HCT116 (cell line): ENCODE data around the gene SCRG1. TPM values are rescaled to one million over a fixed set of nuclear protein-coding genes. Genes with fewer than 3 reads are reported as not detected.

Experiments used
- ATAC-seq: fragments of 200-7000 bp; cut with Tn5 transposase; 2 replicates; pipeline ENCODE4 v1.9.1; 2020; ENCODE audit warnings: mild to moderate bottlenecking, moderate library complexity
- BruUV-seq: library from RNA; stranded (reverse); fragments of 400-500 nt; replicated peaks from 2 replicates; lab custom pipeline; 2021; lab: Mats Ljungman, UMichigan
- CTCF ChIA-PET: fragments of 300-600 bp; sonication (Branson Sonifier 250); formaldehyde crosslinking; loops from one replicate; lab custom pipeline; 2021; ENCODE audit warnings: antibody characterized with exemption; lab: Charles Lee
- POLR2A ChIA-PET: fragments of 300-600, 350-600 bp; sonication (Branson Sonifier 250); formaldehyde crosslinking; loops from one replicate; lab custom pipeline; 2021; ENCODE audit warnings: antibody characterized with exemption; lab: Charles Lee
- RAD21 ChIA-PET, 2 experiments: fragments of 300-600 bp; sonication (Branson Sonifier 250); formaldehyde crosslinking; loops; one replicate each; lab custom pipeline; 2023; ENCODE audit warnings: low total read pairs in 2 of 2; ENCODE audit not compliant: uncharacterized antibody in 2 of 2, unreplicated experiment in 2 of 2, low non-redundant PET in 1 of 2; lab: Charles Lee
- DNase-seq: peaks from one replicate; pipeline ENCODE4 v3.0.0-alpha.2; 2010; ENCODE audit warnings: low read depth, low spot score
- H2AFZ ChIP-seq: fragments of 200-600 bp; shearing (Covaris generic), sonication (generic); 2 replicates; pipeline ENCODE4 v1.6.1; 2017; ENCODE audit warnings: low read depth, mixed run types, mixed read lengths, antibody characterized with exemption, low read length; ENCODE audit not compliant: poor library complexity, severe bottlenecking
- H3K27ac ChIP-seq: 2 replicates; pipeline ENCODE4 v1.5.1; 2012; ENCODE audit warnings: low read depth, low read length
- H3K27me3 ChIP-seq: fragments of 200-600 bp; sonication (generic); 2 replicates; pipeline ENCODE4 v1.6.1; 2016; ENCODE audit warnings: mixed run types, low read length, mixed read lengths; ENCODE audit not compliant: insufficient read depth
- H3K36me3 ChIP-seq, 2 experiments: fragments of 200-500 bp in 1 of 2; fragments of 200-600 bp in 1 of 2; sonication (Bioruptor generic) in 1 of 2; sonication (generic) in 1 of 2; 2 replicates each; pipeline versions ENCODE4 v1.5.1 to v1.6.1; 2014 to 2016; ENCODE audit warnings: low read length in 2 of 2, inconsistent platforms in 1 of 2, mixed read lengths in 1 of 2, mixed run types in 1 of 2; ENCODE audit not compliant: insufficient read depth in 2 of 2, control insufficient read depth in 1 of 2
- H3K4me1 ChIP-seq, 2 experiments: fragments of 200-600 bp in 1 of 2; sonication (generic) in 1 of 2; 2 replicates each; pipeline versions ENCODE4 v1.5.1 to v1.6.1; 2012 to 2017; ENCODE audit warnings: low read length in 2 of 2, inconsistent platforms in 1 of 2, mild to moderate bottlenecking in 1 of 2, mixed read lengths in 1 of 2, mixed run types in 1 of 2, moderate library complexity in 1 of 2; ENCODE audit not compliant: insufficient read depth in 2 of 2, control insufficient read depth in 1 of 2
- H3K4me2 ChIP-seq: fragments of 200-600 bp; sonication (generic); 2 replicates; pipeline ENCODE4 v1.6.1; 2017; ENCODE audit warnings: mixed run types, low read length, mixed read lengths
- H3K4me3 ChIP-seq, 2 experiments: fragments of 200-600 bp in 1 of 2; sonication (generic) in 1 of 2; replicated peaks in 1 of 2; 2 replicates each; pipeline ENCODE4 v1.5.1; 2011 to 2016; ENCODE audit warnings: low read length in 2 of 2, control low read depth in 1 of 2, low read depth in 1 of 2, mild to moderate bottlenecking in 1 of 2, mixed read lengths in 1 of 2, mixed run types in 1 of 2
- H3K79me2 ChIP-seq: fragments of 200-600 bp; sonication (generic); 2 replicates; pipeline ENCODE4 v1.6.1; 2017; ENCODE audit warnings: mild to moderate bottlenecking, mixed run types, low read length, moderate library complexity, mixed read lengths; ENCODE audit not compliant: insufficient read depth
- H3K9ac ChIP-seq: fragments of 200-600 bp; sonication (generic); 2 replicates; pipeline ENCODE4 v1.6.1; 2016; ENCODE audit warnings: low read length, mixed read lengths
- H3K9me2 ChIP-seq: fragments of 200-600 bp; sonication (generic), shearing (Covaris generic); 2 replicates; pipeline ENCODE4 v1.6.1; 2017; ENCODE audit warnings: mixed run types, mild to moderate bottlenecking, moderate library complexity; ENCODE audit not compliant: insufficient read depth
- H3K9me3 ChIP-seq, 2 experiments: fragments of 200-500 bp in 1 of 2; fragments of 200-600 bp in 1 of 2; sonication (Bioruptor generic) in 1 of 2; sonication (generic) in 1 of 2; 2 replicates each; pipeline ENCODE4 v1.6.1; 2014 to 2017; ENCODE audit warnings: low read length in 2 of 2, mixed read lengths in 2 of 2, inconsistent platforms in 1 of 2, low read depth in 1 of 2, mild to moderate bottlenecking in 1 of 2, mixed run types in 1 of 2, moderate library complexity in 1 of 2; ENCODE audit not compliant: control insufficient read depth in 1 of 2, insufficient read depth in 1 of 2
- H4K20me1 ChIP-seq: fragments of 200-600 bp; sonication (generic), shearing (Covaris generic); 2 replicates; pipeline ENCODE4 v1.6.1; 2017; ENCODE audit warnings: mixed run types, mild to moderate bottlenecking, moderate library complexity; ENCODE audit not compliant: insufficient read depth
- ATF3 ChIP-seq: IDR thresholded peaks from 2 replicates; pipeline ENCODE4 v1.6.1; 2012
- CBX3 ChIP-seq: IDR thresholded peaks from 2 replicates; pipeline ENCODE4 v1.6.1; 2012; ENCODE audit warnings: low read depth
- CTCF ChIP-seq, 3 experiments: fragments of 200-600 bp in 1 of 3; sonication (generic) in 1 of 3; IDR thresholded peaks in 2 of 3; conservative IDR thresholded peaks in 1 of 3; 2 replicates each; pipeline ENCODE4 v1.5.1; 2012 to 2017; ENCODE audit warnings: low read depth in 2 of 3, low read length in 2 of 3, antibody characterized with exemption in 1 of 3, borderline replicate concordance in 1 of 3, control low read depth in 1 of 3, mild to moderate bottlenecking in 1 of 3, mixed read lengths in 1 of 3, mixed run types in 1 of 3, moderate library complexity in 1 of 3; ENCODE audit not compliant: insufficient read depth in 1 of 3
- EGR1 ChIP-seq: IDR thresholded peaks from 2 replicates; pipeline ENCODE4 v1.6.1; 2012; ENCODE audit warnings: low read depth
- ELF1 ChIP-seq: IDR thresholded peaks from 2 replicates; pipeline ENCODE4 v1.6.1; 2012; ENCODE audit warnings: low read depth, borderline replicate concordance
- EZH2phosphoT487 ChIP-seq: fragments of 200-600 bp; IDR thresholded peaks from 2 replicates; pipeline ENCODE4 v1.6.1; 2018; ENCODE audit warnings: antibody characterized with exemption, borderline replicate concordance
- FOSL1 ChIP-seq: IDR thresholded peaks from 2 replicates; pipeline ENCODE4 v1.6.1; 2012; ENCODE audit warnings: low read depth
- MAX ChIP-seq: IDR thresholded peaks from 2 replicates; pipeline ENCODE4 v1.6.1; 2012
- RAD21 ChIP-seq: IDR thresholded peaks from 2 replicates; pipeline ENCODE4 v1.6.1; 2012; ENCODE audit warnings: low read depth, mild to moderate bottlenecking
- REST ChIP-seq: IDR thresholded peaks from 2 replicates; pipeline ENCODE4 v1.6.1; 2012; ENCODE audit warnings: low read depth
- SP1 ChIP-seq: IDR thresholded peaks from 2 replicates; pipeline ENCODE4 v1.6.1; 2012; ENCODE audit warnings: low read depth
- TCF7L2 ChIP-seq: IDR thresholded peaks from 2 replicates; pipeline ENCODE4 v1.7.0; 2011; ENCODE audit warnings: borderline replicate concordance, inconsistent platforms; ENCODE audit not compliant: insufficient read depth, insufficient read length; ENCODE audit errors: extremely low read depth
- YY1 ChIP-seq: IDR thresholded peaks from 2 replicates; pipeline ENCODE4 v1.6.1; 2011; ENCODE audit warnings: low read length, low read depth, moderate library complexity, mild to moderate bottlenecking; ENCODE audit not compliant: insufficient replicate concordance; ENCODE audit errors: extremely low read depth
- intact Hi-C: fragments of 100-400 bp; cut with micrococcal nuclease; formaldehyde crosslinking; loops from 2 replicates; pipeline ENCODE4 v1.10.0; 2022
- total RNA-seq: library from RNA; stranded (reverse); gene quantifications from one replicate; pipeline ENCODE4 v1.2.1, GENCODE V29; 2021; ENCODE audit not compliant: unreplicated experiment

The SCRG1 gene
- total RNA-seq, 1 experiment from 2014 or later: not detected

GRCh38 chr4:173401063-173401462 is 2.1 kb upstream of the SCRG1 start:
- H3K9ac ChIP-seq: no peak overlapping the region
- ATAC-seq (no peak), DNase-seq (no peak)
- H4K20me1 ChIP-seq: no peaks in the 10 kb centered on the region
- H3K27ac ChIP-seq: no peak overlapping the region
- BruUV-seq: no TSS peak
- RAD21 ChIA-PET: no interaction called here
- no peak for TF ChIP-seq REST
- no peak for TF ChIP-seq SP1
- no peak for TF ChIP-seq EGR1
- TF ChIP-seq YY1: no peak
- no peak for TF ChIP-seq CBX3
- no peak for TF ChIP-seq ELF1
- TF ChIP-seq TCF7L2: no peak
- no peak for TF ChIP-seq CTCF (IDR thresholded peaks at IDR 0.05 in 2 of 3, conservative IDR thresholded peaks at IDR 0.05 in 1 of 3; ENCODE audit: borderline replicate concordance in 1 of 3, insufficient read depth in 1 of 3, low read depth in 2 of 3, low read length in 2 of 3)
- no peak for TF ChIP-seq FOSL1
- TF ChIP-seq EZH2phosphoT487: no peak
- no peak for TF ChIP-seq MAX
- no peak for TF ChIP-seq ATF3
- no peak for TF ChIP-seq RAD21
- no peaks in the 10 kb centered on the region for H3K9me2 ChIP-seq
- no peak overlapping the region for H3K4me3 ChIP-seq
- intact Hi-C loops: loop anchor here (5.0 kb wide), 1 partner anchor 374 kb away; no protein-coding TSS in a partner anchor
- H2AFZ ChIP-seq: no peak overlapping the region
- no peak overlapping the region for H3K4me2 ChIP-seq
- H3K36me3 ChIP-seq: no peaks in the 10 kb centered on the region
- no peaks in the 10 kb centered on the region for H3K9me3 ChIP-seq
- POLR2A ChIA-PET: no interaction called here
- H3K27me3 ChIP-seq: no peaks in the 10 kb centered on the region
- no peaks in the 10 kb centered on the region for H3K4me1 ChIP-seq
- H3K79me2 ChIP-seq: no peaks in the 10 kb centered on the region
- CTCF ChIA-PET: no interaction called here
